Mammary epithelial cell (primary cell): ENCODE data around the gene ETV3L.
"Not testable (repeated sequence)": the region's sequence is repeated elsewhere in the genome, so short reads cannot be mapped to it uniquely, and the experiment has no call there.

Source experiments
- EZH2 ChIP-seq: IDR thresholded peaks from 2 replicates; pipeline ENCODE4 v1.6.1; 2012; ENCODE audit warnings: low read length, inconsistent platforms, borderline replicate concordance
- TF ChIP-seq, protein P1 (sequence below), 2 donors: IDR thresholded peaks in 1 of 2; conservative IDR thresholded peaks in 1 of 2; 2 replicates each; pipeline ENCODE4 v1.5.1; 2011 to 2012; ENCODE audit warnings: inconsistent platforms in 2 of 2, low read length in 2 of 2, mild to moderate bottlenecking in 2 of 2, control low read depth in 1 of 2, low read depth in 1 of 2; ENCODE audit not compliant: insufficient read depth in 1 of 2; ENCODE audit errors: extremely low read depth in 1 of 2

- TF ChIP-seq, protein P1, sequence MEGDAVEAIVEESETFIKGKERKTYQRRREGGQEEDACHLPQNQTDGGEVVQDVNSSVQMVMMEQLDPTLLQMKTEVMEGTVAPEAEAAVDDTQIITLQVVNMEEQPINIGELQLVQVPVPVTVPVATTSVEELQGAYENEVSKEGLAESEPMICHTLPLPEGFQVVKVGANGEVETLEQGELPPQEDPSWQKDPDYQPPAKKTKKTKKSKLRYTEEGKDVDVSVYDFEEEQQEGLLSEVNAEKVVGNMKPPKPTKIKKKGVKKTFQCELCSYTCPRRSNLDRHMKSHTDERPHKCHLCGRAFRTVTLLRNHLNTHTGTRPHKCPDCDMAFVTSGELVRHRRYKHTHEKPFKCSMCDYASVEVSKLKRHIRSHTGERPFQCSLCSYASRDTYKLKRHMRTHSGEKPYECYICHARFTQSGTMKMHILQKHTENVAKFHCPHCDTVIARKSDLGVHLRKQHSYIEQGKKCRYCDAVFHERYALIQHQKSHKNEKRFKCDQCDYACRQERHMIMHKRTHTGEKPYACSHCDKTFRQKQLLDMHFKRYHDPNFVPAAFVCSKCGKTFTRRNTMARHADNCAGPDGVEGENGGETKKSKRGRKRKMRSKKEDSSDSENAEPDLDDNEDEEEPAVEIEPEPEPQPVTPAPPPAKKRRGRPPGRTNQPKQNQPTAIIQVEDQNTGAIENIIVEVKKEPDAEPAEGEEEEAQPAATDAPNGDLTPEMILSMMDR (conservative IDR thresholded peaks at IDR 0.05 in 1 of 2, IDR thresholded peaks at IDR 0.05 in 1 of 2; ENCODE audit: extremely low read depth in 1 of 2, insufficient read depth in 1 of 2, low read depth in 1 of 2, low read length in 2 of 2): not testable (repeated sequence)
- TF ChIP-seq EZH2: not testable (repeated sequence)
Observed at GRCh38 chr1:157098987-157099632, 498 bp downstream of the ETV3L start.
